A673 (cell line): ENCODE results near the gene CTTNBP2. TPM values are rescaled to one million over a fixed set of nuclear protein-coding genes. Genes with fewer than 3 reads are reported as not detected.

ENCODE experiments used
- BruUV-seq: library from RNA; stranded (reverse); fragments of 400-500 nt; replicated peaks from 2 replicates; lab custom pipeline; 2021; lab: Mats Ljungman, UMichigan
- CTCF ChIA-PET: fragments of 300-600 bp; sonication (Branson Sonifier 250); formaldehyde crosslinking; loops from one replicate; lab custom pipeline; 2022; ENCODE audit warnings: antibody characterized with exemption; lab: Charles Lee
- POLR2A ChIA-PET: fragments of 300-600 bp; sonication (Branson Sonifier 250); formaldehyde crosslinking; loops from one replicate; lab custom pipeline; 2022; ENCODE audit warnings: antibody characterized with exemption; ENCODE audit not compliant: low non-redundant PET; lab: Charles Lee
- DNase-seq: peaks from one replicate; pipeline ENCODE4 v3.0.0-alpha.2; 2015; ENCODE audit warnings: low spot score
- H3K27ac ChIP-seq: fragments of 200-600 bp; sonication (generic); 2 replicates; pipeline ENCODE4 v1.5.1; 2016; ENCODE audit warnings: mixed run types, low read depth, mild to moderate bottlenecking, mixed read lengths, antibody characterized with exemption, low read length; ENCODE audit not compliant: poor library complexity, severe bottlenecking
- H3K27me3 ChIP-seq: fragments of 200-600 bp; sonication (generic); replicated peaks from 2 replicates; pipeline ENCODE4 v1.6.1; 2017; ENCODE audit warnings: mixed run types, low read depth, mild to moderate bottlenecking, mixed read lengths, antibody characterized with exemption, low read length; ENCODE audit not compliant: insufficient read depth, poor library complexity
- H3K36me3 ChIP-seq: fragments of 200-600 bp; sonication (generic); 2 replicates; pipeline ENCODE4 v1.6.1; 2016; ENCODE audit warnings: mixed run types, mild to moderate bottlenecking, mixed read lengths, antibody characterized with exemption, low read length; ENCODE audit not compliant: insufficient read depth, poor library complexity, severe bottlenecking
- H3K4me1 ChIP-seq: fragments of 200-600 bp; sonication (generic); 2 replicates; pipeline ENCODE4 v1.6.1; 2017; ENCODE audit warnings: mixed run types, mild to moderate bottlenecking, mixed read lengths, antibody characterized with exemption, low read length; ENCODE audit not compliant: insufficient read depth, poor library complexity, severe bottlenecking
- H3K4me3 ChIP-seq: fragments of 200-600 bp; sonication (generic); 2 replicates; pipeline ENCODE4 v1.5.1; 2016; ENCODE audit warnings: low read depth, mixed run types, mild to moderate bottlenecking, mixed read lengths, low read length; ENCODE audit not compliant: poor library complexity, severe bottlenecking
- H3K9me3 ChIP-seq: fragments of 200-600 bp; sonication (generic); 2 replicates; pipeline ENCODE4 v1.6.1; 2016; ENCODE audit warnings: mixed run types, low read depth, mild to moderate bottlenecking, mixed read lengths, antibody characterized with exemption, low read length; ENCODE audit not compliant: poor library complexity, severe bottlenecking
- CTCF ChIP-seq: fragments of 300-800, 200-600 bp; sonication (generic); conservative IDR thresholded peaks from 2 replicates; pipeline ENCODE4 v1.5.1; 2017; ENCODE audit warnings: low read depth, mild to moderate bottlenecking, antibody characterized with exemption, low read length, moderate library complexity, mixed read lengths
- EZH2 ChIP-seq: fragments of 200-600 bp; sonication (generic); IDR thresholded peaks from 2 replicates; pipeline ENCODE4 v1.6.1; 2017; ENCODE audit warnings: borderline replicate concordance, low read depth, mild to moderate bottlenecking, mixed read lengths, antibody characterized with exemption, low read length; ENCODE audit not compliant: poor library complexity, severe bottlenecking
- intact Hi-C: fragments of 100-400 bp; cut with micrococcal nuclease; formaldehyde crosslinking; loops from one replicate; pipeline ENCODE4 v1.10.0; 2022; ENCODE audit not compliant: unreplicated experiment
- total RNA-seq: library from RNA; stranded (reverse); gene quantifications from 2 replicates; pipeline ENCODE4 v1.2.3, GENCODE V29; 2021

CTTNBP2 gene
- total RNA-seq, 1 experiment from 2014 or later: 21.8 TPM

GRCh38 chr7:117811696-117812095, 61.5 kb downstream of the CTTNBP2 start:
- no peaks in the 10 kb centered on the region for H3K9me3 ChIP-seq
- BruUV-seq: no TSS peak
- intact Hi-C loops: no loop called here
- CTCF ChIA-PET: no interaction called here
- no peaks in the 10 kb centered on the region for H3K36me3 ChIP-seq
- no peak for DNase-seq
- no peaks in the 10 kb centered on the region for H3K27me3 ChIP-seq
- POLR2A ChIA-PET: no interaction called here
- H3K4me3 ChIP-seq: no peak overlapping the region
- H3K27ac ChIP-seq: no peak overlapping the region
- TF ChIP-seq CTCF: no peak
- TF ChIP-seq EZH2: no peak
- H3K4me1 ChIP-seq: peaks cover 17% of the 10 kb centered on the region

- no peaks in the 10 kb centered on the region for H3K36me3 ChIP-seq
- no peaks in the 10 kb centered on the region for H3K27me3 ChIP-seq
- intact Hi-C loops: no loop called here
- POLR2A ChIA-PET: no interaction called here
- BruUV-seq: no TSS peak
- H3K9me3 ChIP-seq: no peaks in the 10 kb centered on the region
- TF ChIP-seq EZH2: no peak
- TF ChIP-seq CTCF: no peak
- no peak overlapping the region for H3K4me3 ChIP-seq
- H3K27ac ChIP-seq: no peak overlapping the region
- peaks cover 17% of the 10 kb centered on the region for H3K4me1 ChIP-seq
- CTCF ChIA-PET: no interaction called here
- no peak for DNase-seq
Observed at GRCh38 chr7:117810642-117811512, 62.4 kb downstream of the CTTNBP2 start.

- Histone ChIP-seq H3K36me3 (no peaks in the 10 kb centered on the region), H3K4me1 (peaks cover 17% of the 10 kb centered on the region), H3K27ac (no peak overlapping the region), H3K27me3 (no peaks in the 10 kb centered on the region), H3K4me3 (no peak overlapping the region), H3K9me3 (no peaks in the 10 kb centered on the region)
- ChIA-PET POLR2A (no interaction called here), CTCF (no interaction called here)
- DNase-seq: no peak
- intact Hi-C loops: no loop called here
- BruUV-seq: no TSS peak
- no peak for TF ChIP-seq EZH2
- TF ChIP-seq CTCF: no peak
Observed at GRCh38 chr7:117809958-117810357, 63.3 kb downstream of the CTTNBP2 start.
